A549 (cell line): ENCODE results near the gene KSR1. TPM values are rescaled to one million over a fixed set of nuclear protein-coding genes. Genes with fewer than 3 reads are reported as not detected.

ENCODE experiments used
- ATAC-seq, 2 experiments: fragments of 200-7000 bp in 1 of 2; fragments of >200 bp in 1 of 2; cut with Nextera tagmentation in 1 of 2; cut with Tn5 transposase in 1 of 2; 3 replicates each; pipeline versions ENCODE4 v1.8.0 to v1.9.1; 2018 to 2020; ENCODE audit warnings: mild to moderate bottlenecking in 1 of 2, moderate library complexity in 1 of 2
- CTCF ChIA-PET: fragments of 300-600 bp; sonication (Branson Sonifier 250); formaldehyde crosslinking; extraction: SDS; loops from one replicate; lab custom pipeline; 2021; ENCODE audit warnings: antibody characterized with exemption, inconsistent platforms; lab: Yijun Ruan, JAX
- POLR2A ChIA-PET: fragments of 350-600 bp; formaldehyde crosslinking; extraction: SDS; loops from one replicate; lab custom pipeline; 2021; ENCODE audit warnings: antibody characterized with exemption, inconsistent platforms; lab: Yijun Ruan, JAX
- DNase-seq, 2 experiments: peaks; one replicate each; pipeline versions ENCODE4 v3.0.0 to v3.0.0-alpha.2; 2011 to 2016; ENCODE audit warnings: low read depth in 1 of 2, low spot score in 1 of 2
- FAIRE-seq: peaks from 2 replicates; lab custom pipeline; 2011; peaks lifted over from hg19 to GRCh38; lab: Jason Lieb, UNC
- H3K27ac ChIP-seq, 2 experiments: fragments of >200 bp; sonication (Bioruptor Twin); formaldehyde crosslinking; 3 replicates each; pipeline ENCODE4 v1.5.1; 2016 to 2017
- H3K4me1 ChIP-seq: fragments of >200 bp; sonication (Bioruptor Twin); formaldehyde crosslinking; 3 replicates; pipeline ENCODE4 v1.6.1; 2016
- H3K4me2 ChIP-seq: fragments of >200 bp; sonication (Bioruptor Twin); formaldehyde crosslinking; 3 replicates; pipeline ENCODE4 v1.6.1; 2016
- H3K4me3 ChIP-seq: fragments of >200 bp; sonication (Bioruptor Twin); formaldehyde crosslinking; 3 replicates; pipeline ENCODE4 v1.5.1; 2016
- H3K9me3 ChIP-seq: fragments of >200 bp; sonication (Bioruptor Twin); formaldehyde crosslinking; 3 replicates; pipeline ENCODE4 v1.6.1; 2016
- BHLHE40 ChIP-seq: IDR thresholded peaks from 2 replicates; pipeline ENCODE4 v1.6.1; 2012; ENCODE audit warnings: low read depth, low read length, inconsistent platforms
- CBX8 ChIP-seq: fragments of 200-600 bp; sonication (generic); IDR thresholded peaks from 2 replicates; pipeline ENCODE4 v1.6.1; 2016
- CEBPB ChIP-seq, 2 experiments: fragments of >200 bp in 1 of 2; sonication (Bioruptor Twin) in 1 of 2; formaldehyde crosslinking in 1 of 2; IDR thresholded peaks; 2 replicates each; pipeline ENCODE4 v1.6.1; 2012 to 2016
- CHD4 ChIP-seq: fragments of 200-600 bp; sonication (generic); IDR thresholded peaks from 2 replicates; pipeline ENCODE4 v1.6.1; 2016; ENCODE audit warnings: antibody characterized with exemption, mild to moderate bottlenecking, borderline replicate concordance
- ESRRA ChIP-seq: fragments of 150-350 bp; IDR thresholded peaks from 2 replicates; pipeline ENCODE4 v1.6.1; 2014; ENCODE audit warnings: mild to moderate bottlenecking, low read length, borderline replicate concordance
- FOSB ChIP-seq: fragments of 250-450 bp; sonication (Bioruptor Pico); IDR thresholded peaks from 2 replicates; pipeline ENCODE4 v1.5.0; 2020; ENCODE audit warnings: mild to moderate bottlenecking, moderate library complexity
- FOSL2 ChIP-seq, 2 experiments: fragments of 450-650 bp in 1 of 2; fragments of >200 bp in 1 of 2; sonication (Bioruptor Twin) in 1 of 2; formaldehyde crosslinking; IDR thresholded peaks; 2 replicates each; pipeline versions ENCODE4 v1.5.0 to v1.6.1; 2016 to 2020; ENCODE audit warnings: mild to moderate bottlenecking in 1 of 2, moderate library complexity in 1 of 2
- GATA3 ChIP-seq: IDR thresholded peaks from 2 replicates; pipeline ENCODE4 v1.6.1; 2012; ENCODE audit warnings: borderline replicate concordance
- HDAC2 ChIP-seq: fragments of 200-600 bp; sonication (generic); IDR thresholded peaks from 2 replicates; pipeline ENCODE4 v1.6.1; 2016
- HOXA7 ChIP-seq: fragments of 250-450 bp; sonication (Bioruptor Pico); IDR thresholded peaks from 2 replicates; pipeline ENCODE4 v1.5.0; 2020; ENCODE audit warnings: mild to moderate bottlenecking, moderate library complexity
- HOXB5 ChIP-seq: fragments of 250-450 bp; sonication (Bioruptor Pico); IDR thresholded peaks from 2 replicates; pipeline ENCODE4 v1.5.0; 2020; ENCODE audit warnings: mild to moderate bottlenecking, moderate library complexity
- MAZ ChIP-seq: fragments of 150-350 bp; IDR thresholded peaks from 2 replicates; pipeline ENCODE4 v1.6.1; 2014; ENCODE audit warnings: antibody characterized with exemption, low read depth, low read length, borderline replicate concordance
- NR3C1 ChIP-seq: fragments of >200 bp; sonication (Bioruptor Twin); formaldehyde crosslinking; IDR thresholded peaks from 3 replicates; pipeline ENCODE4 v1.6.1; 2017
- RARB ChIP-seq: fragments of 250-450 bp; sonication (Bioruptor Pico); IDR thresholded peaks from 2 replicates; pipeline ENCODE4 v1.8.0; 2021; ENCODE audit warnings: mild to moderate bottlenecking, moderate library complexity
- RCOR1 ChIP-seq: fragments of 150-350 bp; IDR thresholded peaks from 2 replicates; pipeline ENCODE4 v1.6.1; 2014; ENCODE audit warnings: antibody characterized with exemption, low read length, low read depth
- SREBF2 ChIP-seq: fragments of 450-650 bp; IDR thresholded peaks from 2 replicates; pipeline ENCODE4 v1.6.1; 2014; ENCODE audit warnings: mild to moderate bottlenecking, moderate library complexity
- TP53 ChIP-seq: fragments of 250-450 bp; sonication (Bioruptor Pico); IDR thresholded peaks from 2 replicates; pipeline ENCODE4 v1.5.0; 2021; ENCODE audit warnings: mild to moderate bottlenecking, moderate library complexity
- ZFP36 ChIP-seq: fragments of 450-650 bp; IDR thresholded peaks from 2 replicates; pipeline ENCODE4 v1.6.1; 2014; ENCODE audit warnings: borderline replicate concordance; ENCODE audit not compliant: partially characterized antibody
- ZNF302 ChIP-seq: fragments of 250-450 bp; sonication (Bioruptor Pico); IDR thresholded peaks from 2 replicates; pipeline ENCODE4 v1.9.0; 2021; ENCODE audit warnings: inconsistent platforms, mild to moderate bottlenecking, moderate library complexity
- ZSCAN20 ChIP-seq: fragments of 250-450 bp; sonication (Bioruptor Pico); IDR thresholded peaks from 2 replicates; pipeline ENCODE4 v1.8.0; 2022; ENCODE audit warnings: mild to moderate bottlenecking, moderate library complexity
- WGBS: methylation state at CpG from one replicate; pipeline ENCODE4 v1.1.6; 2017; ENCODE audit errors: missing lambda C conversion rate; 5-methylcytosine and 5-hydroxymethylcytosine counted together
- polyA plus RNA-seq, 4 experiments: library from polyadenylated mRNA; depleted of rRNA in 3 of 4; stranded (reverse); fragments of >200 nt; fragmentation: RNase III in 1 of 4; extraction: RNeasy Plus Mini Kit Qiagen cat#74134 plus additional on column Dnase treatment in 1 of 4; gene quantifications; 2 replicates in 3 of 4; 3 replicates in 1 of 4; pipeline ENCODE4 v1.2.3, GENCODE V29; 2011 to 2017
- TF ChIP-seq, protein P1 (sequence below): fragments of >200 bp; sonication (Bioruptor Twin); formaldehyde crosslinking; IDR thresholded peaks from 3 replicates; pipeline ENCODE4 v1.5.1; 2016
- TF ChIP-seq, protein P2 (sequence below): fragments of 250-450 bp; sonication (Bioruptor Pico); IDR thresholded peaks from 2 replicates; pipeline ENCODE4 v1.5.0; 2020; ENCODE audit warnings: low read depth, mild to moderate bottlenecking, moderate library complexity
- TF ChIP-seq, protein P3 (sequence below): fragments of 150-350 bp; IDR thresholded peaks from 2 replicates; pipeline ENCODE4 v1.6.1; 2014; ENCODE audit warnings: low read depth, mild to moderate bottlenecking, low read length

The KSR1 gene
- polyA plus RNA-seq, 2 of the 4 experiments (the other 2 are of a cell fraction), result 13.3 to 14.6 TPM

DNA sequence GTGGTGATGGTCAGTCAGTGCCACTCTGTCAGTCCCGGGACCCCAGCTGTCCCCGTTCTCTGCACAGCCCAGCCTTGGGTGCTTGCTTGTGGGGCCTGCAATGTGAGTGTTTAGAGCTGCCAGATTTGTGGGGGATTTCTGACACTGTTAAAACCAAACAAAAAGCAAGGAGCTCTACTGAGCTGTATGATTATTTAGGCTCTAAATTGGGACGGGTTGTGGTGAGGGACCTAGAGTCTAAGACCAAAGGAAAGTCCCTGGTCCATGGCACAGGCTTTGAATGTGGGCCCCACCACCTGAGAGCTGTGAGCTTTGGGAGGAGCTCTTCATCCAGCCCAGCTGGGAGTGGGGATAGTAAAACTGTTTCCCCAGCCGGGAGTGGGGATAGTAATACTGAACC, 63.3 kb downstream of the KSR1 start:
- no peak for TF ChIP-seq ZNF302 (CRISPR knock-in tag)
- Histone ChIP-seq H3K4me1 (no peaks in the 10 kb centered on the region), H3K4me3 (no peak overlapping the region), H3K9me3 (no peaks in the 10 kb centered on the region), H3K27ac (peak overlapping the region in 1 of 2 experiments; percentile 0; a peak in 1 of 6 replicates), H3K4me2 (no peak overlapping the region)
- no peak for FAIRE-seq
- 0 out of 6 replicates have a peak, but pooled peaks of 1 of the 2 experiments have one; percentile 28 for ATAC-seq
- 80% methylated on average over 4 of the region's 4 CpGs for WGBS
- ChIA-PET CTCF (interaction anchor here (0.7 to 6.1 kb wide), 8 partner anchors 9 to 170 kb away, joined by 3 to 41 read pairs (median 6); partner anchors contain the start of gene KSR1), POLR2A (no interaction called here)
- DNase-seq, result no peak

DNA sequence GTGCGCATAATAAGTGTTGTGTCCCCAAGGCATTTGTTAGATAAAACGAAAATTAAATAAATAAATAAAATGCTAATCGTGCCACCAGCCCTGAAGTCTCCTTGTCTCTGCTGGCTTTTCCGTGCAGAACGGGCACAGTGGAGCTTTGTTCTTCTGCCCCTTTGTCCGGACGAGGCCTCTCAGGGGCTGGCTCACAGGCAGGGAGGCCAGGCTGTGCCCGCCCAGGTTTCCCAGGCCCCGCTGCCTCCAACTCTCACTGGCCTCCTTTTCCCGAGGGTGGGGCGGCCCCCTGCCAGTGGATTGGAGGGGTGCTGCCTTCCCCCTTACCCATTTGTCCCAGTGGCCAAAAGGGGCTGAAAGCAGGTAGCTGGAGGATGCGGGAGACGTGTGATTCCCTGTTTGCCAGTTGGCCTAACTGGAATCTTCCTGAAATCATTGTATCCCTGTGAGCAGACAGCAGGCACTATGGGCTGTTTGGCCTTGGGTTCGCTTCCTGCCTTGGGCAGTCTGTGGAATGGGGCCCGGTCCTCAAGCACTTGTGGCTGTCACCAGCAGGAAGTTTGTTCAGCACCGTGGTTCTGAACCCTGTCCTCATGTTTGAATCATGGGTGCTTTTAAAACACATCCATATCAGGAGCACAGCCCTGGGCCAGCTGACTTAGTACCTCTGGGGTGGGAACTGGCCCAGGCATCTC, 64.4 kb downstream of the KSR1 start:
- ChIA-PET POLR2A (no interaction called here), CTCF (interaction anchor here (0.9 to 6.1 kb wide), 8 partner anchors 10 to 134 kb away, joined by 3 to 41 read pairs (median 4); no protein-coding TSS in a partner anchor)
- no peak for DNase-seq
- H3K4me2 ChIP-seq, result no peak overlapping the region
- FAIRE-seq, result no peak
- 88% methylated on average over 16 of the region's 16 CpGs for WGBS
- H3K27ac ChIP-seq, result no peak overlapping the region
- no peak overlapping the region for H3K4me3 ChIP-seq
- H3K4me1 ChIP-seq, result peaks cover 6% of the 10 kb centered on the region
- TF ChIP-seq RARB (CRISPR knock-in tag), result no peak
- TF ChIP-seq ZNF302 (CRISPR knock-in tag), result no peak
- no peak for TF ChIP-seq CEBPB (IDR thresholded peaks at IDR 0.05)
- TF ChIP-seq GATA3, result no peak
- TF ChIP-seq SREBF2, result no peak
- TF ChIP-seq, protein P1, sequence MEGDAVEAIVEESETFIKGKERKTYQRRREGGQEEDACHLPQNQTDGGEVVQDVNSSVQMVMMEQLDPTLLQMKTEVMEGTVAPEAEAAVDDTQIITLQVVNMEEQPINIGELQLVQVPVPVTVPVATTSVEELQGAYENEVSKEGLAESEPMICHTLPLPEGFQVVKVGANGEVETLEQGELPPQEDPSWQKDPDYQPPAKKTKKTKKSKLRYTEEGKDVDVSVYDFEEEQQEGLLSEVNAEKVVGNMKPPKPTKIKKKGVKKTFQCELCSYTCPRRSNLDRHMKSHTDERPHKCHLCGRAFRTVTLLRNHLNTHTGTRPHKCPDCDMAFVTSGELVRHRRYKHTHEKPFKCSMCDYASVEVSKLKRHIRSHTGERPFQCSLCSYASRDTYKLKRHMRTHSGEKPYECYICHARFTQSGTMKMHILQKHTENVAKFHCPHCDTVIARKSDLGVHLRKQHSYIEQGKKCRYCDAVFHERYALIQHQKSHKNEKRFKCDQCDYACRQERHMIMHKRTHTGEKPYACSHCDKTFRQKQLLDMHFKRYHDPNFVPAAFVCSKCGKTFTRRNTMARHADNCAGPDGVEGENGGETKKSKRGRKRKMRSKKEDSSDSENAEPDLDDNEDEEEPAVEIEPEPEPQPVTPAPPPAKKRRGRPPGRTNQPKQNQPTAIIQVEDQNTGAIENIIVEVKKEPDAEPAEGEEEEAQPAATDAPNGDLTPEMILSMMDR, result no peak
- TF ChIP-seq HOXA7, result no peak
- no peak for TF ChIP-seq FOSL2 (IDR thresholded peaks at IDR 0.05)
- no peak for TF ChIP-seq FOSL2 (CRISPR knock-in tag; IDR thresholded peaks at IDR 0.05)
- TF ChIP-seq TP53 (CRISPR knock-in tag), result no peak
- TF ChIP-seq NR3C1, result no peak
- TF ChIP-seq HOXB5 (CRISPR knock-in tag), result no peak
- TF ChIP-seq BHLHE40, result no peak
- no peak for TF ChIP-seq ESRRA
- TF ChIP-seq, protein P2, sequence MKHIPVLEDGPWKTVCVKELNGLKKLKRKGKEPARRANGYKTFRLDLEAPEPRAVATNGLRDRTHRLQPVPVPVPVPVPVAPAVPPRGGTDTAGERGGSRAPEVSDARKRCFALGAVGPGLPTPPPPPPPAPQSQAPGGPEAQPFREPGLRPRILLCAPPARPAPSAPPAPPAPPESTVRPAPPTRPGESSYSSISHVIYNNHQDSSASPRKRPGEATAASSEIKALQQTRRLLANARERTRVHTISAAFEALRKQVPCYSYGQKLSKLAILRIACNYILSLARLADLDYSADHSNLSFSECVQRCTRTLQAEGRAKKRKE (CRISPR knock-in tag), result no peak
- H3K9me3 ChIP-seq, result no peaks in the 10 kb centered on the region
- ATAC-seq, result no peak

DNA sequence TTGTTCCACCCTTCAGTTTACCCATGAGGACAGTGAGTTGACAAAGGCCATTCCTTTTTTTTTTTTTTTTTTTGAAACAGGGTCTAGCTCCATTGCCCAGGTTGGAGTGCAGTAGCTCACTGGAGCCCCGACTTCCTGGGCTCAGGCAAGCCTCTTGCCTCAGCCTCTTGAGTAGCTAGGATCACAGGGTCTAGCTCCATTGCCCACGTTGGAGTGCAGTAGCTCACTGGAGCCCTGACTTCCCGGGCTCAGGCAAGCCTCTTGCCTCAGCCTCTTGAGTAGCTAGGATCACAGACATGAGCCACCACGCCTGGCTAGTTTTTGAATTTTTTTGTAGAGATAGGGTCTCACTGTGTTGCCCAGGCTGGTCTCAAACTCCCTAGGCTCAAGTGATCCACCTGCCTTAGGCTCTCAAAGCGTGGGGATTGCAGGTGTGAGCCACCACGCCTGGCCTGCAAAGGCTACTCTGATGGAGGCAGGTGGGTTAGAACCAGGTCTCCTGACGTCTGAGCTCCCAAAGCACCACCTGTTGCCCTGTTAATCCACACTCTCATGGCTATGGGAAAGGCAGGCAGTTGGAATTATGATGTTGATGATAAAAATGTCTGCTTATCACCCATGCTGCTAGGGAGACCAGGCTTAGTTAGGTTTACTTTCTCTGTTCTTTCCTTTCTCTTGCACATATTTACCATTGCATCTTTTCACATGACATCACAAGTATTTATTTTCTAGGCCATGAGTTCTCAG, 65.2 kb downstream of the KSR1 start:
- Histone ChIP-seq H3K27ac (no peak overlapping the region), H3K4me2 (no peak overlapping the region), H3K4me1 (peaks cover 15% of the 10 kb centered on the region), H3K4me3 (no peak overlapping the region), H3K9me3 (no peaks in the 10 kb centered on the region)
- ChIA-PET POLR2A (no interaction called here), CTCF (interaction anchor here (0.6 to 6.1 kb wide), 9 partner anchors 10 to 79 kb away, joined by 3 to 41 read pairs (median 4); partner anchors contain the start of gene KSR1)
- DNase-seq, result no peak
- ATAC-seq, result no peak
- TF ChIP-seq ZFP36, result no peak
- no peak for TF ChIP-seq CHD4
- no peak for TF ChIP-seq RCOR1
- no peak for TF ChIP-seq SREBF2
- TF ChIP-seq ZSCAN20 (CRISPR knock-in tag), result no peak
- TF ChIP-seq MAZ, result no peak
- no peak for TF ChIP-seq FOSB
- TF ChIP-seq, protein P3, sequence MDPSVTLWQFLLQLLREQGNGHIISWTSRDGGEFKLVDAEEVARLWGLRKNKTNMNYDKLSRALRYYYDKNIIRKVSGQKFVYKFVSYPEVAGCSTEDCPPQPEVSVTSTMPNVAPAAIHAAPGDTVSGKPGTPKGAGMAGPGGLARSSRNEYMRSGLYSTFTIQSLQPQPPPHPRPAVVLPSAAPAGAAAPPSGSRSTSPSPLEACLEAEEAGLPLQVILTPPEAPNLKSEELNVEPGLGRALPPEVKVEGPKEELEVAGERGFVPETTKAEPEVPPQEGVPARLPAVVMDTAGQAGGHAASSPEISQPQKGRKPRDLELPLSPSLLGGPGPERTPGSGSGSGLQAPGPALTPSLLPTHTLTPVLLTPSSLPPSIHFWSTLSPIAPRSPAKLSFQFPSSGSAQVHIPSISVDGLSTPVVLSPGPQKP, result no peak
- no peak for TF ChIP-seq HDAC2
- TF ChIP-seq CBX8, result no peak
- WGBS, result 76% methylated on average over 7 of the region's 7 CpGs
- FAIRE-seq, result no peak
